ENCODE data around the gene DESI2.
A peak's percentile ranks its signal among the peaks of the same experiment; 100 is the strongest.
"Not testable (repeated sequence)": the region's sequence is repeated elsewhere in the genome, so short reads cannot be mapped to it uniquely, and the experiment has no call there.

Gene DESI2

GRCh38 chr1:244709076-244709475 is 56.1 kb downstream of the DESI2 start:
- DNase-seq, result no peak

- DNase-seq, result no peak
Observed at GRCh38 chr1:244709476-244710368, 56.8 kb downstream of the DESI2 start.

- DNase-seq, result no peak
Observed at GRCh38 chr1:244710474-244711062, 57.6 kb downstream of the DESI2 start.

- no peak for DNase-seq
Observed at GRCh38 chr1:244712669-244713068, 59.7 kb downstream of the DESI2 start.

GRCh38 chr1:244713332-244713731 is 60.4 kb downstream of the DESI2 start:
- DNase-seq, result no peak

GRCh38 chr1:244727871-244728474 is 75.0 kb downstream of the DESI2 start:
- no peak for DNase-seq

- peak in 2 of 4 experiments; percentile 9 to 20 for DNase-seq
Observed at GRCh38 chr1:244730153-244730933, 77.4 kb downstream of the DESI2 start.

- DNase-seq, result no peak
Observed at GRCh38 chr1:244730934-244731434, 78.1 kb downstream of the DESI2 start.

GRCh38 chr1:244731651-244732050 is 78.7 kb downstream of the DESI2 start:
- no peak for DNase-seq

GRCh38 chr1:244732851-244733450 is 80.0 kb downstream of the DESI2 start:
- no peak for DNase-seq

- DNase-seq, result no peak
Observed at GRCh38 chr1:244735404-244735803, 82.5 kb downstream of the DESI2 start.

GRCh38 chr1:244735876-244736561 is 83.1 kb downstream of the DESI2 start:
- no peak for DNase-seq

GRCh38 chr1:244739140-244739539 is 86.2 kb downstream of the DESI2 start:
- DNase-seq, result not testable (repeated sequence)

GRCh38 chr1:244740027-244740617 is 87.2 kb downstream of the DESI2 start:
- DNase-seq, result not testable (repeated sequence)

GRCh38 chr1:244741692-244742091 is 88.8 kb downstream of the DESI2 start:
- no peak for DNase-seq

GRCh38 chr1:244749230-244750016 is 96.5 kb downstream of the DESI2 start:
- DNase-seq, result no peak

- no peak for DNase-seq
Observed at GRCh38 chr1:244751271-244751895, 98.5 kb downstream of the DESI2 start.

GRCh38 chr1:244755673-244756072 is 102.7 kb downstream of the DESI2 start:
- DNase-seq, result no peak

- DNase-seq, result no peak
Observed at GRCh38 chr1:244757091-244757939, 104.4 kb downstream of the DESI2 start.

Data from activated naive CD4-positive, alpha-beta T cell (primary cell).